PC-9 (cell line): ENCODE measurements around the gene WDR17. TPM values are rescaled to one million over a fixed set of nuclear protein-coding genes. Genes with fewer than 3 reads are reported as not detected.

Source experiments
- BruUV-seq: library from RNA; stranded (reverse); fragments of 400-500 nt; replicated peaks from 2 replicates; lab custom pipeline; 2021; lab: Mats Ljungman, UMichigan
- CTCF ChIA-PET: fragments of 300-600 bp; sonication (Branson Sonifier 250); formaldehyde crosslinking; loops from one replicate; lab custom pipeline; 2022; ENCODE audit warnings: antibody characterized with exemption; lab: Charles Lee
- POLR2A ChIA-PET: fragments of 300-600 bp; sonication (Branson Sonifier 250); formaldehyde crosslinking; loops from one replicate; lab custom pipeline; 2022; ENCODE audit warnings: antibody characterized with exemption; ENCODE audit not compliant: unreplicated experiment; lab: Charles Lee
- DNase-seq, 2 experiments: peaks; one replicate each; pipeline versions ENCODE4 v3.0.0 to v3.0.0-alpha.2; 2015 to 2022; ENCODE audit warnings: mixed read lengths in 1 of 2
- H2AFZ ChIP-seq: fragments of 200-600 bp; sonication (generic); 2 replicates; pipeline ENCODE4 v1.8.1; 2017; ENCODE audit warnings: antibody characterized with exemption
- H3F3A ChIP-seq: fragments of 200-600 bp; sonication (generic); 2 replicates; pipeline ENCODE4 v1.8.1; 2017; ENCODE audit warnings: antibody characterized with exemption, mild to moderate bottlenecking, low read depth; ENCODE audit not compliant: insufficient read depth
- H3K27ac ChIP-seq: fragments of 200-600 bp; sonication (generic); 2 replicates; pipeline ENCODE4 v1.6.1; 2016; ENCODE audit warnings: mixed run types
- H3K27me3 ChIP-seq: fragments of 200-600 bp; sonication (generic); 2 replicates; pipeline ENCODE4 v1.6.1; 2016; ENCODE audit warnings: low read depth, mixed run types; ENCODE audit not compliant: insufficient read depth
- H3K36me3 ChIP-seq: fragments of 200-600 bp; sonication (generic); 2 replicates; pipeline ENCODE4 v1.6.1; 2016; ENCODE audit warnings: low read depth, mixed run types
- H3K4me1 ChIP-seq: fragments of 200-600 bp; sonication (generic); replicated peaks from 2 replicates; pipeline ENCODE4 v1.6.1; 2016; ENCODE audit warnings: mixed run types; ENCODE audit not compliant: insufficient read depth
- H3K4me2 ChIP-seq: fragments of 200-600 bp; sonication (generic); 2 replicates; pipeline ENCODE4 v1.6.1; 2017; ENCODE audit warnings: mixed run types
- H3K4me3 ChIP-seq: fragments of 200-600 bp; sonication (generic); 2 replicates; pipeline ENCODE4 v1.6.1; 2016; ENCODE audit warnings: mixed run types
- H3K79me2 ChIP-seq: fragments of 200-600 bp; sonication (generic); 2 replicates; pipeline ENCODE4 v1.6.1; 2017; ENCODE audit warnings: low read depth, mixed run types
- H3K9me2 ChIP-seq: fragments of 200-600 bp; sonication (generic); 2 replicates; pipeline ENCODE4 v1.8.1; 2017; ENCODE audit warnings: mild to moderate bottlenecking; ENCODE audit not compliant: insufficient read depth
- H3K9me3 ChIP-seq: fragments of 200-600 bp; sonication (generic); 2 replicates; pipeline ENCODE4 v1.8.1; 2016; ENCODE audit warnings: low read depth; ENCODE audit not compliant: insufficient read depth
- H4K20me1 ChIP-seq: fragments of 200-600 bp; sonication (generic); 2 replicates; pipeline ENCODE4 v1.8.1; 2017; ENCODE audit not compliant: insufficient read depth
- EZH2 ChIP-seq: fragments of 200-600 bp; sonication (generic); IDR thresholded peaks from 2 replicates; pipeline ENCODE4 v1.8.0; 2017; ENCODE audit warnings: antibody characterized with exemption, low read depth
- intact Hi-C: fragments of 100-400 bp; cut with micrococcal nuclease; formaldehyde crosslinking; loops from one replicate; pipeline ENCODE4 v1.10.0; 2022; ENCODE audit not compliant: unreplicated experiment
- total RNA-seq: library from RNA; stranded (reverse); gene quantifications from 2 replicates; pipeline ENCODE4 v1.2.3, GENCODE V29; 2021
- TF ChIP-seq, protein P1 (sequence below): fragments of 200-600 bp; sonication (generic); conservative IDR thresholded peaks from 2 replicates; pipeline ENCODE4 v1.6.1; 2017; ENCODE audit warnings: mixed run types, antibody characterized with exemption, mild to moderate bottlenecking, moderate library complexity

The WDR17 gene
- total RNA-seq, 1 experiment from 2014 or later = 2.2 TPM

DNA sequence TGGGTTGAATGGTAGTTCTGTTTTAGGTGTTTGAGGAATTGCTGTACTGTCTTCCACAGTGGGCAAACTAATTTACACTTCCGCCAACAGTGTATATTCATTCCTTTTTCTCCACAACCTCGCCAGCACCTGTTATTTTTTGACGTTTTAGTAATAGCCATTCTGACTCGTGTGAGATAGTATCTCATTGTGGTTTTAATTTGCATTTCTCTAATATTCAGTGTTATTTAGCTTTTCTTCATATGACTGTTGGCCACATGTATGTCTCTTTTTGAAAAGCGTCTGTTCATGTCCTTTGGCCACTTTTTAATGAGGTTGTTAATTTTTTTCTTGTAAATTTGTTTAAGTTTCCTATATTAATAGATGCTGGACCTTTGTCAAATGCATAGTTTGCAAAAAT lies 26.9 kb upstream of the WDR17 start:
- no peak overlapping the region for H2AFZ ChIP-seq
- ChIA-PET POLR2A (no interaction called here), CTCF (no interaction called here)
- no peaks in the 10 kb centered on the region for H3K9me3 ChIP-seq
- H3F3A ChIP-seq = no peaks in the 10 kb centered on the region
- no TSS peak for BruUV-seq
- no peaks in the 10 kb centered on the region for H3K36me3 ChIP-seq
- H4K20me1 ChIP-seq = no peaks in the 10 kb centered on the region
- H3K27me3 ChIP-seq = no peaks in the 10 kb centered on the region
- TF ChIP-seq EZH2 = no peak
- TF ChIP-seq, protein P1, sequence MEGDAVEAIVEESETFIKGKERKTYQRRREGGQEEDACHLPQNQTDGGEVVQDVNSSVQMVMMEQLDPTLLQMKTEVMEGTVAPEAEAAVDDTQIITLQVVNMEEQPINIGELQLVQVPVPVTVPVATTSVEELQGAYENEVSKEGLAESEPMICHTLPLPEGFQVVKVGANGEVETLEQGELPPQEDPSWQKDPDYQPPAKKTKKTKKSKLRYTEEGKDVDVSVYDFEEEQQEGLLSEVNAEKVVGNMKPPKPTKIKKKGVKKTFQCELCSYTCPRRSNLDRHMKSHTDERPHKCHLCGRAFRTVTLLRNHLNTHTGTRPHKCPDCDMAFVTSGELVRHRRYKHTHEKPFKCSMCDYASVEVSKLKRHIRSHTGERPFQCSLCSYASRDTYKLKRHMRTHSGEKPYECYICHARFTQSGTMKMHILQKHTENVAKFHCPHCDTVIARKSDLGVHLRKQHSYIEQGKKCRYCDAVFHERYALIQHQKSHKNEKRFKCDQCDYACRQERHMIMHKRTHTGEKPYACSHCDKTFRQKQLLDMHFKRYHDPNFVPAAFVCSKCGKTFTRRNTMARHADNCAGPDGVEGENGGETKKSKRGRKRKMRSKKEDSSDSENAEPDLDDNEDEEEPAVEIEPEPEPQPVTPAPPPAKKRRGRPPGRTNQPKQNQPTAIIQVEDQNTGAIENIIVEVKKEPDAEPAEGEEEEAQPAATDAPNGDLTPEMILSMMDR = no peak
- H3K27ac ChIP-seq = no peak overlapping the region
- no peaks in the 10 kb centered on the region for H3K79me2 ChIP-seq
- H3K4me3 ChIP-seq = no peak overlapping the region
- DNase-seq = no peak
- no peak overlapping the region for H3K4me2 ChIP-seq
- intact Hi-C loops = no loop called here
- H3K9me2 ChIP-seq = no peaks in the 10 kb centered on the region
- no peaks in the 10 kb centered on the region for H3K4me1 ChIP-seq

DNA sequence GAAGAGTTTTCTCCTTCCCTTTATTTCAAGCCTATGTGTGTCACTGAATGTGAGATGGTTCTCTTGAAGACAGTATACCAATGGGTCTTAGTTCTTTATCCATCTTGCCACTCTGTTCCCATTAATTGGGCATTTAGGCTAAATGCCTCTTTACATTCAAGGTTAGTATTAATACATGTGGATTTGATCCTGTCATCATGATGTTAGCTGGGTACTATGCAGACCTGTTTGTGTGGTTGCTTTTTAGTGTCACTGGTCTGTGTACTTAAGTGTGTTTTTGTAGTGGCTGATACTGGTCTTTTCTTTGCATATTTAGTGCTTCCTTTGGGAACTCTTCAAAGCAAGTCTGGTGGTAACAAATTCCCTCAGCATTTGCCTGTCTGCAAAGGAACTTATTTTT lies 23.4 kb upstream of the WDR17 start:
- Histone ChIP-seq H3K79me2 (no peaks in the 10 kb centered on the region), H3K27me3 (no peaks in the 10 kb centered on the region), H3K4me3 (no peak overlapping the region), H4K20me1 (no peaks in the 10 kb centered on the region), H2AFZ (no peak overlapping the region), H3K36me3 (no peaks in the 10 kb centered on the region), H3F3A (no peaks in the 10 kb centered on the region), H3K4me1 (no peaks in the 10 kb centered on the region), H3K4me2 (no peak overlapping the region), H3K9me2 (no peaks in the 10 kb centered on the region), H3K27ac (no peak overlapping the region), H3K9me3 (no peaks in the 10 kb centered on the region)
- intact Hi-C loops = no loop called here
- POLR2A ChIA-PET = no interaction called here
- no peak for DNase-seq
- TF ChIP-seq, protein P1 = no peak
- TF ChIP-seq EZH2 = no peak
- CTCF ChIA-PET = no interaction called here
- BruUV-seq = no TSS peak

DNA sequence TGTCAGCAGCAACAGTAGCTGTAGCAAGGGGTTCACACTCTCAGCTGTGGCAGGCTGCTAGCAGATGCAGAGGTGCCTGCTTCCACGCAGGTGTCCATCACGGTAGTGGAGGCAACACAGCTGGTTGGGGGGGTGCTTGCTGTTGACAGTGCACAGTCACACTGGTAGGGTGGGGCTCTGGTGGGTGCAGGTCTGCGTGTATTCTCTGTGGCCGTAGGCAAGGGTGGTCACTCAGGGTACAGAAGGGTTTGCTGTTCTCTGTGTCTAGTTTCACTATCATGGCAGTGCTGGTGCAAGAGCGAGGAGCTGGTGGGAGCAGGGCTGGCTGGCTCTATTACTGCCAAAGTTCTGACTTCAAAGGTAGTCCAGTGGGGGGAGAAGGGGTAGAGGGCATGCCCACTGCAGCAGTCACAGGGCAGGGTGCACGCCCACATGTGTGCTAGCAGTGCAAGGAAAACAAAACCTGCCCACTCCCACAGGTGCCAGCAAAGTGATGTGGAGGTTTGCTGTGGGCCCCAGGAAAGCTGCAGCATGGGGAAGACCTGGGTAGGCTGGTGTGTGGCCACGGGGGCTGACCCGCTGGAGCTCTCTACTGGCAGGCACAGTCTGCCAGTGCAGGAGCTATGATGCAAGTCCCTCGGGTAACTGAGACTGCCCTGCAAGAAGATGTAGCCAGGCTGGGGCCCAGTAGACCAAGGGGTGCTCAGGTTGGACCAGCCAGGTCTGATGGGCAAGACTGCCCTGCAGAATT lies 21.6 kb upstream of the WDR17 start:
- no peak for DNase-seq
- no TSS peak for BruUV-seq
- no peaks in the 10 kb centered on the region for H3K27me3 ChIP-seq
- no peak overlapping the region for H3K4me2 ChIP-seq
- H3K9me2 ChIP-seq = no peaks in the 10 kb centered on the region
- no peaks in the 10 kb centered on the region for H3K4me1 ChIP-seq
- no peaks in the 10 kb centered on the region for H3K79me2 ChIP-seq
- H3F3A ChIP-seq = no peaks in the 10 kb centered on the region
- no peak overlapping the region for H2AFZ ChIP-seq
- no peaks in the 10 kb centered on the region for H3K36me3 ChIP-seq
- H3K27ac ChIP-seq = no peak overlapping the region
- H4K20me1 ChIP-seq = no peaks in the 10 kb centered on the region
- H3K9me3 ChIP-seq = no peaks in the 10 kb centered on the region
- no peak overlapping the region for H3K4me3 ChIP-seq
- ChIA-PET CTCF (no interaction called here), POLR2A (no interaction called here)
- intact Hi-C loops = no loop called here
- TF ChIP-seq, protein P1 = no peak
- TF ChIP-seq EZH2 = no peak
